H1 (cell line): ENCODE data around the gene POU2F2. TPM values are rescaled to one million over a fixed set of nuclear protein-coding genes. Genes with fewer than 3 reads are reported as not detected.

Experiments
- ATF3 ChIP-seq: IDR thresholded peaks from 2 replicates; pipeline ENCODE4 v1.6.1; 2011; ENCODE audit warnings: low read depth, mild to moderate bottlenecking, low read length; ENCODE audit not compliant: insufficient read depth
- BRCA1 ChIP-seq: IDR thresholded peaks from 2 replicates; pipeline ENCODE4 v1.6.1; 2012; ENCODE audit warnings: low read depth, low read length, improper control_type of control experiment
- CHD7 ChIP-seq: fragments of 300-600 bp; sonication (generic); IDR thresholded peaks from 2 replicates; pipeline ENCODE4 v1.7.1; 2012; ENCODE audit warnings: low read length, moderate library complexity, mild to moderate bottlenecking, inconsistent platforms; ENCODE audit not compliant: insufficient replicate concordance
- CTCF ChIP-seq, 3 experiments: IDR thresholded peaks; 1 replicate in 2 of 3; 2 replicates in 1 of 3; pipeline versions ENCODE4 v1.5.1 to v1.6.1; 2011; ENCODE audit warnings: low read length in 3 of 3, mild to moderate bottlenecking in 3 of 3, inconsistent platforms in 2 of 3, low read depth in 1 of 3, moderate library complexity in 1 of 3; ENCODE audit not compliant: insufficient read depth in 1 of 3; ENCODE audit errors: control extremely low read depth in 1 of 3
- GTF2F1 ChIP-seq: IDR thresholded peaks from 2 replicates; pipeline ENCODE4 v1.6.1; 2012; ENCODE audit warnings: low read depth, low read length, improper control_type of control experiment, borderline replicate concordance
- NANOG ChIP-seq: IDR thresholded peaks from 2 replicates; pipeline ENCODE4 v1.6.1; 2011; ENCODE audit warnings: low read length, low read depth, mild to moderate bottlenecking, inconsistent platforms; ENCODE audit not compliant: insufficient read depth, poor library complexity, severe bottlenecking
- TCF12 ChIP-seq: IDR thresholded peaks from 2 replicates; pipeline ENCODE4 v1.6.1; 2011; ENCODE audit warnings: low read depth, mild to moderate bottlenecking, low read length
- polyA plus RNA-seq, 7 experiments: library from polyadenylated mRNA; depleted of rRNA in 3 of 7; stranded (reverse) in 5 of 7; unstranded in 2 of 7; fragments of >200 nt in 5 of 7; fragments of 200-250 nt in 2 of 7; gene quantifications; 1 replicate in 5 of 7; 2 replicates in 1 of 7; 4 replicates in 1 of 7; pipeline versions ENCODE4 v1.2.1 to v1.2.3, GENCODE V29; 2011 to 2013; ENCODE audit warnings: missing spikeins in 2 of 7, mixed read lengths in 2 of 7
- total RNA-seq: library from RNA; stranded (reverse); fragmentation: NEBNext Ultra II Directional; extraction: Animal tissue kit (Norgen Biotek cat#: 25700); gene quantifications from 2 replicates; pipeline ENCODE4 v1.2.1, GENCODE V29; 2021

POU2F2 gene
- total and polyA plus RNA-seq, 2 of the 8 experiments (the other 6 are each of a cell fraction or from before 2014, with no cell fraction given) = 5.0 to 6.1 TPM

GRCh38 chr19:42120276-42120980 is 11.8 kb downstream of the POU2F2 start (continued):
- TF ChIP-seq CHD7 = no peak
- TF ChIP-seq GTF2F1 = no peak
- TF ChIP-seq NANOG = no peak
- TF ChIP-seq ATF3 = no peak
- TF ChIP-seq BRCA1 = no peak
- no peak for TF ChIP-seq TCF12
- no peak for TF ChIP-seq CTCF (IDR thresholded peaks at IDR 0.05; ENCODE audit: control extremely low read depth in 1 of 3, insufficient read depth in 1 of 3, low read depth in 1 of 3, low read length in 3 of 3)
